Liver (tissue), 9 donors: ENCODE measurements around the gene MELK. TPM values are rescaled to one million over a fixed set of nuclear protein-coding genes. Genes with fewer than 3 reads are reported as not detected.

Source experiments
- DNase-seq: peaks from one replicate; pipeline ENCODE4 v3.0.0-alpha.2; 2017; ENCODE audit warnings: low spot score
- H3K27ac ChIP-seq, 2 donors: one replicate each; pipeline ENCODE4 v1.7.0; 2013; ENCODE audit warnings: inconsistent platforms in 2 of 2, low read length in 2 of 2, control low read depth in 1 of 2, low read depth in 1 of 2, mild to moderate bottlenecking in 1 of 2
- H3K27me3 ChIP-seq, 4 donors: one replicate each; pipeline versions ENCODE4 v1.6.1 to v1.7.0; 2013; ENCODE audit warnings: low read length in 3 of 4, inconsistent platforms in 1 of 4, mild to moderate bottlenecking in 1 of 4, moderate library complexity in 1 of 4; ENCODE audit not compliant: control insufficient read depth in 4 of 4, insufficient read depth in 4 of 4
- H3K36me3 ChIP-seq, 4 donors: one replicate each; pipeline versions ENCODE4 v1.6.1 to v1.7.0; 2013; ENCODE audit warnings: low read length in 3 of 4, mild to moderate bottlenecking in 3 of 4, low read depth in 1 of 4, moderate library complexity in 1 of 4; ENCODE audit not compliant: control insufficient read depth in 4 of 4, insufficient read depth in 3 of 4
- H3K4me1 ChIP-seq, 4 donors: one replicate each; pipeline versions ENCODE4 v1.6.1 to v1.7.0; 2013; ENCODE audit warnings: low read length in 3 of 4, mild to moderate bottlenecking in 3 of 4, moderate library complexity in 1 of 4; ENCODE audit not compliant: control insufficient read depth in 4 of 4, insufficient read depth in 4 of 4
- H3K4me3 ChIP-seq, 3 donors: one replicate each; pipeline versions ENCODE4 v1.6.1 to v1.7.0; 2013; ENCODE audit warnings: low read length in 3 of 3, control low read depth in 1 of 3, low read depth in 1 of 3, mild to moderate bottlenecking in 1 of 3
- H3K9ac ChIP-seq, 2 donors: one replicate each; pipeline ENCODE4 v1.7.0; 2013; ENCODE audit warnings: low read length in 2 of 2, mild to moderate bottlenecking in 2 of 2, moderate library complexity in 2 of 2, control low read depth in 1 of 2, low read depth in 1 of 2
- H3K9me3 ChIP-seq, 4 donors: one replicate each; pipeline versions ENCODE4 v1.6.1 to v1.7.0; 2013; ENCODE audit warnings: low read length in 3 of 4; ENCODE audit not compliant: control insufficient read depth in 4 of 4
- ATF3 ChIP-seq: IDR thresholded peaks from 2 replicates; pipeline ENCODE4 v1.6.1; 2016; ENCODE audit warnings: antibody characterized with exemption
- EGR1 ChIP-seq, 2 donors: IDR thresholded peaks; 2 replicates each; pipeline ENCODE4 v1.6.1; 2016 to 2018; ENCODE audit warnings: antibody characterized with exemption in 2 of 2, low read depth in 2 of 2
- FOXA1 ChIP-seq: IDR thresholded peaks from 2 replicates; pipeline ENCODE4 v1.6.1; 2016; ENCODE audit warnings: antibody characterized with exemption
- FOXA2 ChIP-seq: IDR thresholded peaks from 2 replicates; pipeline ENCODE4 v1.6.1; 2016; ENCODE audit warnings: antibody characterized with exemption
- HNF4A ChIP-seq, 2 donors: conservative IDR thresholded peaks; 2 replicates each; pipeline ENCODE4 v1.6.1; 2016; ENCODE audit warnings: antibody characterized with exemption in 2 of 2, mild to moderate bottlenecking in 2 of 2
- HNF4G ChIP-seq: IDR thresholded peaks from 2 replicates; pipeline ENCODE4 v1.6.1; 2016; ENCODE audit warnings: antibody characterized with exemption
- JUND ChIP-seq, 2 donors: IDR thresholded peaks; 2 replicates each; pipeline ENCODE4 v1.6.1; 2016; ENCODE audit warnings: antibody characterized with exemption in 2 of 2
- NR2F2 ChIP-seq: IDR thresholded peaks from 2 replicates; pipeline ENCODE4 v1.6.1; 2016; ENCODE audit warnings: antibody characterized with exemption
- REST ChIP-seq: IDR thresholded peaks from 2 replicates; pipeline ENCODE4 v1.6.1; 2016; ENCODE audit warnings: antibody characterized with exemption, mild to moderate bottlenecking
- RXRA ChIP-seq, 2 donors: IDR thresholded peaks; 2 replicates each; pipeline ENCODE4 v1.6.1; 2017 to 2018; ENCODE audit warnings: antibody characterized with exemption in 2 of 2, mild to moderate bottlenecking in 1 of 2
- TAF1 ChIP-seq: conservative IDR thresholded peaks from 2 replicates; pipeline ENCODE4 v1.6.1; 2016; ENCODE audit warnings: antibody characterized with exemption, mild to moderate bottlenecking
- YY1 ChIP-seq: IDR thresholded peaks from 2 replicates; pipeline ENCODE4 v1.6.1; 2016; ENCODE audit warnings: antibody characterized with exemption, mild to moderate bottlenecking
- ZBTB33 ChIP-seq: IDR thresholded peaks from 2 replicates; pipeline ENCODE4 v1.6.1; 2016; ENCODE audit warnings: antibody characterized with exemption
- WGBS: extraction: QIAGEN DNeasy Blood & Tissue Kit; methylation state at CpG from one replicate; pipeline ENCODE4 v1.1.7; 2013; 5-methylcytosine and 5-hydroxymethylcytosine counted together
- polyA plus RNA-seq, 2 donors: library from polyadenylated mRNA; stranded (reverse) in 1 of 2; unstranded in 1 of 2; fragments of 200-250 nt in 1 of 2; fragments of >200 nt in 1 of 2; fragmentation: Nextera tagmentation in 1 of 2; extraction: Ambion mirVana in 1 of 2; gene quantifications; one replicate each; pipeline versions ENCODE4 v1.2.1 to v1.2.3, GENCODE V29; 2013 to 2015
- total RNA-seq, 2 donors: library from RNA; depleted of rRNA; stranded (reverse); fragments of >200 nt; gene quantifications; one replicate each; pipeline ENCODE4 v1.2.3, GENCODE V29; 2014
- donor health status: healthy.
- donor health status: healthy.
- donor health status: healthy.
- donor health status: healthy.
- donor health status: healthy.

MELK gene
- total and polyA plus RNA-seq, 4 donors = 0.08 to 19.5 (median 1.0) TPM

GRCh38 chr9:36677611-36678010 is 104.9 kb downstream of the MELK start:
- Histone ChIP-seq H3K27me3 (no peaks in the 10 kb centered on the region), H3K9ac (no peak overlapping the region), H3K27ac (no peak overlapping the region), H3K9me3 (peaks cover 0 to 9% (median 0%) of the 10 kb centered on the region in 4 donors), H3K36me3 (no peaks in the 10 kb centered on the region), H3K4me3 (no peak overlapping the region), H3K4me1 (no peaks in the 10 kb centered on the region)
- DNase-seq = no peak
- TF ChIP-seq FOXA1 = no peak
- no peak for TF ChIP-seq FOXA2
- TF ChIP-seq NR2F2 = no peak
- TF ChIP-seq YY1 = no peak
- no peak for TF ChIP-seq ZBTB33
- TF ChIP-seq HNF4G = no peak
- TF ChIP-seq TAF1 = no peak
- 88% methylated on average over 2 of the region's 2 CpGs for WGBS

GRCh38 chr9:36679710-36680109 is 107.0 kb downstream of the MELK start:
- no peaks in the 10 kb centered on the region for H3K36me3 ChIP-seq
- H3K4me1 ChIP-seq = no peaks in the 10 kb centered on the region
- no peak for TF ChIP-seq JUND (IDR thresholded peaks at IDR 0.05)
- TF ChIP-seq TAF1 = no peak
- TF ChIP-seq FOXA1 = no peak
- TF ChIP-seq ZBTB33 = no peak
- TF ChIP-seq HNF4A (conservative IDR thresholded peaks at IDR 0.05) = no peak
- TF ChIP-seq NR2F2 = no peak
- H3K27me3 ChIP-seq = peaks cover 0 to 2% (median 0%) of the 10 kb centered on the region in 4 donors
- DNase-seq = no peak
- H3K4me3 ChIP-seq = no peak overlapping the region
- peaks cover 0 to 12% (median 1%) of the 10 kb centered on the region in 4 donors for H3K9me3 ChIP-seq
- no peak overlapping the region for H3K27ac ChIP-seq
- 90% methylated on average over 2 of the region's 2 CpGs for WGBS
- no peak overlapping the region for H3K9ac ChIP-seq

- H3K27me3 ChIP-seq = peaks cover 0 to 4% (median 1%) of the 10 kb centered on the region in 4 donors
- no peak overlapping the region for H3K4me3 ChIP-seq
- WGBS = 91% methylated on average over 3 of the region's 3 CpGs
- TF ChIP-seq REST = no peak
- no peak for TF ChIP-seq FOXA2
- TF ChIP-seq YY1 = no peak
- TF ChIP-seq ZBTB33 = no peak
- no peak for TF ChIP-seq RXRA (IDR thresholded peaks at IDR 0.05)
- TF ChIP-seq EGR1 (IDR thresholded peaks at IDR 0.05; ENCODE audit: low read depth in 2 of 2) = no peak
- TF ChIP-seq ATF3 = no peak
- DNase-seq = no peak
- H3K4me1 ChIP-seq = no peaks in the 10 kb centered on the region
- H3K9ac ChIP-seq = no peak overlapping the region
- no peaks in the 10 kb centered on the region for H3K36me3 ChIP-seq
- no peak overlapping the region for H3K27ac ChIP-seq
- H3K9me3 ChIP-seq = peaks cover 0 to 14% (median 1%) of the 10 kb centered on the region in 4 donors
Measured at GRCh38 chr9:36686471-36686870, 113.8 kb downstream of the MELK start.
